GM12873 (cell line): Measurements from ENCODE around the gene PAM.
A peak's percentile ranks its signal among the peaks of the same experiment; 100 is the strongest.

Source experiments
- TF ChIP-seq, protein P1 (sequence below): IDR thresholded peaks from 2 replicates; pipeline ENCODE4 v1.5.1; 2012; ENCODE audit warnings: low read depth, mild to moderate bottlenecking, moderate library complexity, low read length, control low read depth; ENCODE audit not compliant: insufficient read depth; ENCODE audit errors: missing control alignments

PAM gene

GRCh38 chr5:102965653-102966052 is 210.5 kb downstream of the PAM start:
- TF ChIP-seq, protein P1, sequence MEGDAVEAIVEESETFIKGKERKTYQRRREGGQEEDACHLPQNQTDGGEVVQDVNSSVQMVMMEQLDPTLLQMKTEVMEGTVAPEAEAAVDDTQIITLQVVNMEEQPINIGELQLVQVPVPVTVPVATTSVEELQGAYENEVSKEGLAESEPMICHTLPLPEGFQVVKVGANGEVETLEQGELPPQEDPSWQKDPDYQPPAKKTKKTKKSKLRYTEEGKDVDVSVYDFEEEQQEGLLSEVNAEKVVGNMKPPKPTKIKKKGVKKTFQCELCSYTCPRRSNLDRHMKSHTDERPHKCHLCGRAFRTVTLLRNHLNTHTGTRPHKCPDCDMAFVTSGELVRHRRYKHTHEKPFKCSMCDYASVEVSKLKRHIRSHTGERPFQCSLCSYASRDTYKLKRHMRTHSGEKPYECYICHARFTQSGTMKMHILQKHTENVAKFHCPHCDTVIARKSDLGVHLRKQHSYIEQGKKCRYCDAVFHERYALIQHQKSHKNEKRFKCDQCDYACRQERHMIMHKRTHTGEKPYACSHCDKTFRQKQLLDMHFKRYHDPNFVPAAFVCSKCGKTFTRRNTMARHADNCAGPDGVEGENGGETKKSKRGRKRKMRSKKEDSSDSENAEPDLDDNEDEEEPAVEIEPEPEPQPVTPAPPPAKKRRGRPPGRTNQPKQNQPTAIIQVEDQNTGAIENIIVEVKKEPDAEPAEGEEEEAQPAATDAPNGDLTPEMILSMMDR, result no peak

DNA sequence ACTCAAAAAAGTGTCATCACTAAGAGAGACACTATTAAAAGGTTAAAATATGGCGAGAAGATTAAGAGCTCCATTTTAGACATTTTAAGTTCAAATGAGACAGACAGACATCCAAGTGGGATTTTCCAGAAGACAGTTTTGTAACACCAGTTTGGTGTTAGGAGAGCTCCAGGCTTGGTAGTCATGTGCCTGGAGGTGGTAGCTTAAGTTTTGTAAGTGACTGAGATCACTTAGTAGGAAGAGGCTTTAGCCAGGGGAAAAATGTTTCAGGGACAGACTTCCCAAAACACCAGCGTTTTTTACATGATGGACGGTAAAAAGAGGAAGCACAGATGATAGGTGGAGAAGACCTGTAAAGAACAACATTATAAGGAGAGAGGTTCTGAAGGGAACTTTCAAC is 214.5 kb downstream of the PAM start:
- TF ChIP-seq, protein P1, result no peak

- TF ChIP-seq, protein P1, result peak; percentile 46
Observed at GRCh38 chr5:102971676-102972293, 216.7 kb downstream of the PAM start.

DNA sequence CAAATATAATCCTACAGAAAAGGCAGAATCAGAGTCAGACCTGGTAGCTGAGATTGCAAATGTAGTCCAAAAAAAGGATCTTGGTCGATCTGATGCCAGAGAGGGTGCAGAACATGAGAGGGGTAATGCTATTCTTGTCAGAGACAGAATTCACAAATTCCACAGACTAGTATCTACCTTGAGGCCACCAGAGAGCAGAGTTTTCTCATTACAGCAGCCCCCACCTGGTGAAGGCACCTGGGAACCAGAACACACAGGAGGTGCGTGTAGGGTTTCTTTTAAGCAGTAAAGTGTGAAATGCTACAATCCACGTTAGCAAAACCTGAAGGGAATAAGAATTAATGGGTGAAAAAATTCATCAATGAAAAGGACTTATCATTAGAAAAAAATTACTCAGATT is 219.1 kb downstream of the PAM start:
- TF ChIP-seq, protein P1, result no peak

- TF ChIP-seq, protein P1, result no peak
Observed at GRCh38 chr5:102975045-102975444, 219.9 kb downstream of the PAM start.

DNA sequence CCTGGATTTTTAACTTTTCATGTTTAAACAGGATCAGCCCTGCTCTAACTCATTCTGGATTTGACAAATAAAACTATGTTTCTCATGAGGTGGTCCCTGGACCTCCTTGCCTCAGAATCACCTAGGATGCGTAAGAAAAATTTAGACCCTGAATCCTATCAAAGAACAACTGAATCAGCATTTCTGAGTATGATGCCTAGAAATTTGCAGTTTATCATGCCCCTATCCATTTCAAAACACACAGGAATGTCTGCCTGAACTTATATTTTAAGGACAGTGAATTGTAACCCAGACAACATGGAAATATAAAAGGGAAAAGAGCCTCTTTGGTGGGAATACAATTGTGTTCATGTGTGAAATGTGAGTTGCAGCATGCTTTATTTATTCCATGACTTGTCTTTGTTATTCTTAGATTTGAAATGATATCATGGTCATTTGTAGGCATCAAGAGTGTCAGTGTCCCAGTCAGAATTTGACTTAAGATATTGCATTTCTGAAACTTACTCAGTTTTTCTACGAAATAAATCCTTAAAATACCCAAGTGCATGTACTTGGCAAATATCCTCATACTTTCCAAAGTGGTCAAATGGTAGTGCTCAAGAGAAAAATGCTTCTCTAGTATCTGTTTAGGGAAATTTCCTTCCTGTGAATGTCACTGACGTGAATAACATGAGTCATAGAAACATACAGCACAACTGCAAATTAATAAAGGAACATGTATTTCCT is 220.5 kb downstream of the PAM start:
- TF ChIP-seq, protein P1, result no peak

- TF ChIP-seq, protein P1, result no peak
Observed at GRCh38 chr5:102981957-102982635, 227.0 kb downstream of the PAM start.
